GM23338 (cell line): ENCODE results near the gene TULP3. TPM values are rescaled to one million over a fixed set of nuclear protein-coding genes. Genes with fewer than 3 reads are reported as not detected.

Experiments used
- ATAC-seq: fragments of 200-7000 bp; cut with Tn5 transposase; 3 replicates; pipeline ENCODE4 v1.9.1; 2020
- DNase-seq: peaks from one replicate; pipeline ENCODE4 v3.0.0-alpha.2; 2015; ENCODE audit warnings: low spot score
- H2AFZ ChIP-seq: fragments of 200-600 bp; sonication (generic); 2 replicates; pipeline ENCODE4 v1.8.0; 2016; ENCODE audit warnings: antibody characterized with exemption, mild to moderate bottlenecking, moderate library complexity
- H3F3A ChIP-seq: fragments of 200-600 bp; sonication (generic); replicated peaks from 2 replicates; pipeline ENCODE4 v1.8.0; 2017; ENCODE audit warnings: antibody characterized with exemption, mixed run types, low read depth
- H3K27ac ChIP-seq: fragments of 200-600 bp; sonication (generic); 2 replicates; pipeline ENCODE4 v1.6.1; 2016; ENCODE audit warnings: low read depth
- H3K27me3 ChIP-seq: fragments of 200-600 bp; sonication (generic); 2 replicates; pipeline ENCODE4 v1.8.0; 2016; ENCODE audit warnings: mild to moderate bottlenecking, mixed run types, moderate library complexity; ENCODE audit not compliant: insufficient read depth
- H3K36me3 ChIP-seq: fragments of 200-600 bp; sonication (generic); 2 replicates; pipeline ENCODE4 v1.8.0; 2016; ENCODE audit warnings: mild to moderate bottlenecking; ENCODE audit not compliant: insufficient read depth
- H3K4me1 ChIP-seq: fragments of 200-600 bp; sonication (generic); 2 replicates; pipeline ENCODE4 v1.8.0; 2016; ENCODE audit warnings: mild to moderate bottlenecking, moderate library complexity; ENCODE audit not compliant: insufficient read depth
- H3K4me2 ChIP-seq: fragments of 200-600 bp; sonication (generic); 2 replicates; pipeline ENCODE4 v1.7.1; 2017; ENCODE audit warnings: mixed run types
- H3K4me3 ChIP-seq: fragments of 200-600 bp; sonication (generic); 2 replicates; pipeline ENCODE4 v1.6.1; 2016; ENCODE audit warnings: mixed run types
- H3K79me2 ChIP-seq: fragments of 200-600 bp; sonication (generic); replicated peaks from 2 replicates; pipeline ENCODE4 v1.8.0; 2017; ENCODE audit warnings: mild to moderate bottlenecking; ENCODE audit not compliant: insufficient read depth
- H3K9me2 ChIP-seq: fragments of 200-600 bp; sonication (generic); 2 replicates; pipeline ENCODE4 v1.8.0; 2017; ENCODE audit not compliant: insufficient read depth
- H4K20me1 ChIP-seq: fragments of 200-600 bp; sonication (generic); replicated peaks from 2 replicates; pipeline ENCODE4 v1.8.0; 2017; ENCODE audit warnings: mild to moderate bottlenecking; ENCODE audit not compliant: insufficient read depth
- H3K27ac Mint-ChIP-seq: 2 replicates; pipeline ENCODE4 v1.8.0; 2020; ENCODE audit warnings: inconsistent platforms, mild to moderate bottlenecking, moderate library complexity, mixed read lengths
- H3K27me3 Mint-ChIP-seq: 3 replicates; pipeline ENCODE4 v1.8.0; 2022; ENCODE audit warnings: low read depth, mild to moderate bottlenecking, moderate library complexity, mixed read lengths, inconsistent platforms; ENCODE audit not compliant: insufficient read depth, poor library complexity
- H3K36me3 Mint-ChIP-seq: 3 replicates; pipeline ENCODE4 v1.8.0; 2021; ENCODE audit warnings: low read depth, mild to moderate bottlenecking, inconsistent platforms, moderate library complexity, mixed read lengths
- H3K4me1 Mint-ChIP-seq: 3 replicates; pipeline ENCODE4 v1.8.0; 2020; ENCODE audit warnings: mild to moderate bottlenecking, inconsistent platforms, mixed read lengths
- H3K4me3 Mint-ChIP-seq: 3 replicates; pipeline ENCODE4 v1.8.0; 2021; ENCODE audit warnings: moderate library complexity, mild to moderate bottlenecking, inconsistent platforms, mixed read lengths
- H3K9me3 Mint-ChIP-seq: 3 replicates; pipeline ENCODE4 v1.8.0; 2020; ENCODE audit warnings: moderate library complexity, mild to moderate bottlenecking, inconsistent platforms, mixed read lengths
- CREB1 ChIP-seq: fragments of 250-450 bp; sonication (Bioruptor Pico); IDR thresholded peaks from 2 replicates; pipeline ENCODE4 v1.5.0; 2020; ENCODE audit warnings: low read depth, mild to moderate bottlenecking, moderate library complexity
- EZH2 ChIP-seq: fragments of 200-600 bp; sonication (generic); IDR thresholded peaks from one replicate; pipeline ENCODE4 v1.8.0; 2017; ENCODE audit warnings: antibody characterized with exemption, mild to moderate bottlenecking, low read depth; ENCODE audit not compliant: unreplicated experiment
- EZH2phosphoT487 ChIP-seq: fragments of 200-600 bp; sonication (generic); IDR thresholded peaks from one replicate; pipeline ENCODE4 v1.8.1; 2018; ENCODE audit warnings: antibody characterized with exemption; ENCODE audit not compliant: unreplicated experiment
- JUNB ChIP-seq: IDR thresholded peaks from one replicate; pipeline ENCODE4 v1.6.1; 2016; ENCODE audit warnings: antibody characterized with exemption; ENCODE audit not compliant: unreplicated experiment
- NANOG ChIP-seq: IDR thresholded peaks from 2 replicates; pipeline ENCODE4 v1.6.1; 2016; ENCODE audit warnings: antibody characterized with exemption, borderline replicate concordance
- POLR2AphosphoS5 ChIP-seq: IDR thresholded peaks from 2 replicates; pipeline ENCODE4 v1.6.1; 2016; ENCODE audit warnings: antibody characterized with exemption, low read depth
- STAT1 ChIP-seq: IDR thresholded peaks from one replicate; pipeline ENCODE4 v1.6.1; 2016; ENCODE audit warnings: antibody characterized with exemption; ENCODE audit not compliant: unreplicated experiment
- ZNF114 ChIP-seq: fragments of 250-450 bp; sonication (Bioruptor Pico); IDR thresholded peaks from 2 replicates; pipeline ENCODE4 v1.5.0; 2020; ENCODE audit warnings: mild to moderate bottlenecking, moderate library complexity
- ZNF331 ChIP-seq: fragments of 250-450 bp; sonication (Bioruptor Pico); IDR thresholded peaks from 2 replicates; pipeline ENCODE4 v1.5.0; 2020; ENCODE audit warnings: low read depth, mild to moderate bottlenecking, moderate library complexity
- polyA plus RNA-seq: library from polyadenylated mRNA; unstranded; fragments of >200 nt; fragmentation: Nextera tagmentation; extraction: Ambion mirVana; gene quantifications from 2 replicates; pipeline ENCODE4 v1.2.1, GENCODE V29; 2016
- total RNA-seq: library from RNA; depleted of rRNA; stranded (reverse); fragments of >200 nt; shearing (Covaris generic); gene quantifications from 2 replicates; pipeline ENCODE4 v1.2.3, GENCODE V29; 2014
- TF ChIP-seq, protein P1 (sequence below): fragments of 250-450 bp; sonication (Bioruptor Pico); IDR thresholded peaks from 2 replicates; pipeline ENCODE4 v1.5.0; 2020; ENCODE audit warnings: mild to moderate bottlenecking, moderate library complexity
- TF ChIP-seq, protein P2 (sequence below), 2 experiments: fragments of 200-600 bp in 1 of 2; sonication (generic) in 1 of 2; conservative IDR thresholded peaks; 2 replicates each; pipeline versions ENCODE4 v1.5.1 to v1.6.1; 2016 to 2017; ENCODE audit warnings: antibody characterized with exemption in 2 of 2, low read depth in 2 of 2, mild to moderate bottlenecking in 2 of 2, moderate library complexity in 1 of 2
- TF ChIP-seq, protein P3 (sequence below): IDR thresholded peaks from 2 replicates; pipeline ENCODE4 v1.6.1; 2016; ENCODE audit warnings: antibody characterized with exemption

Gene TULP3
- total and polyA plus RNA-seq, 2 experiments from 2014 or later: 15.1 to 18.8 TPM

DNA sequence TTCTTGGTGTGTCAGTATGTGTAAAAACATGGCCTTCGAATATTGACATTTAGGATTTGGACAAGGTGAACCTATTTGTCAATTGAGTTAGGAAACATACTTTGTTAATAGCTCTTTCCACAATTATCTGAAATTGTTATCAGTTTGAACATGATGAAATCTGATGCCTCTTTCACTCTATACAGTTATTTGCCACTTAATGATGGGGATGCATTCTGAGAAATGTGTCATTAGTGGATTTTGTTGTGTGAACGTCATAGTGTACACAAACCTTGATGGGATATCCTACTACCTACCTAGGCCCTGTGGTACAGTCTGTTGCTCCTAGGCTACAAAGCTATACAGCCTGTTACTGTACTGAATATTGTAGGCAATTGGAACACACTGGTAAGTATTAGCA lies 4.8 kb downstream of the TULP3 start (continued):
- no peak for TF ChIP-seq STAT1

DNA sequence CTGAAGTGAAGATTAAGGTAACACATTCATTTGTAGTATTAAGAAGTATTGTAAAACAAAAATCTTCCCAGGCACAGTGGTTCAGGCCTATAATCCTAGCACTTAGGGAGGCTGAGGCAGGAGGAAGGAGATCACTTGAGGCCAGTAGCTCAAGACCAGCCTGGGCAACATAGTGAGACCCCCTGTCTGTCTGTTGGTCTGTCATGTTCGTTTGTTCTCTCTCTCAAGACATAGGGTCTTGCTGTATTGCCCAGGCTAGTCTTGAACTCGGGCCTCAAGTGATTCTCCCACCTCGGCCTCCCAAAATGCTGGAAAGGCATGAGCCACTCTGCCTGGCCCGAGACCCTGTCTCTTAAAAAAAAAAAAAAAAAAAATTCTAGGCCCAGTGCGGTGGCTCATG lies 6.7 kb downstream of the TULP3 start:
- no peak for TF ChIP-seq NANOG
- TF ChIP-seq EZH2phosphoT487: no peak
- TF ChIP-seq JUNB: no peak

DNA sequence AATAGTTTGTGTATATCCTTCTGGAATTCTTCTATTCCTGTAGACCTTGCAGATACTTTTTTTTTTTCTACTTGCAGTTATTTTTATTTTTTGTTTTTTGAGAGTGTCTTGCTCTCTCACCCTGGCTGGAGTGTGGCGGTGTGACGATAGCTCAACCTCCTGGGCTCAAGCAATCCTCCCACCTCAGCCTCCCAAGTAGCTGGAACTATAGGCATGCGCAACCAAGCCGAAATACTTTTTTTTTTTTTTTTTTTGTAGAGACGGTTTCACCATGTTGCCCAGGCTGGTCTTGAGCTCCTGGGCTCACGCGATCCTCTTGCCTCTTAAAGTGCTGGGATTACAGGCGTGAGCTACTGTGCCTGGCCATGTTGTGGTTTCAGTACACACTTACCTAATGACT lies 10.0 kb downstream of the TULP3 start:
- Histone ChIP-seq H3K4me2 (0 out of 2 replicates have a peak overlapping the region, but pooled peaks have one; percentile 12), H2AFZ (no peak overlapping the region), H3K36me3 (no peaks in the 10 kb centered on the region), H3K9me2 (no peaks in the 10 kb centered on the region), H3K79me2 (peaks cover 29% of the 10 kb centered on the region), H3K27ac (peak overlapping the region; percentile 41), H3K4me1 (no peaks in the 10 kb centered on the region), H3K4me3 (no peak overlapping the region), H3K27me3 (no peaks in the 10 kb centered on the region), H4K20me1 (no peaks in the 10 kb centered on the region; the same call in 1 of the 2 replicates), H3F3A (no peaks in the 10 kb centered on the region; the same call in 1 of the 2 replicates)
- no peak overlapping the region for H3K4me3 Mint-ChIP-seq
- peaks cover 2% of the 10 kb centered on the region for H3K27me3 Mint-ChIP-seq
- ATAC-seq: peak; percentile 48
- H3K4me1 Mint-ChIP-seq: no peaks in the 10 kb centered on the region; the same call in 2 of the 3 replicates
- H3K9me3 Mint-ChIP-seq: no peaks in the 10 kb centered on the region
- no peak for DNase-seq
- no peaks in the 10 kb centered on the region for H3K36me3 Mint-ChIP-seq
- peak overlapping the region; percentile 70 for H3K27ac Mint-ChIP-seq
- TF ChIP-seq POLR2AphosphoS5: no peak
- no peak for TF ChIP-seq CREB1
- no peak for TF ChIP-seq STAT1
- TF ChIP-seq, protein P1, sequence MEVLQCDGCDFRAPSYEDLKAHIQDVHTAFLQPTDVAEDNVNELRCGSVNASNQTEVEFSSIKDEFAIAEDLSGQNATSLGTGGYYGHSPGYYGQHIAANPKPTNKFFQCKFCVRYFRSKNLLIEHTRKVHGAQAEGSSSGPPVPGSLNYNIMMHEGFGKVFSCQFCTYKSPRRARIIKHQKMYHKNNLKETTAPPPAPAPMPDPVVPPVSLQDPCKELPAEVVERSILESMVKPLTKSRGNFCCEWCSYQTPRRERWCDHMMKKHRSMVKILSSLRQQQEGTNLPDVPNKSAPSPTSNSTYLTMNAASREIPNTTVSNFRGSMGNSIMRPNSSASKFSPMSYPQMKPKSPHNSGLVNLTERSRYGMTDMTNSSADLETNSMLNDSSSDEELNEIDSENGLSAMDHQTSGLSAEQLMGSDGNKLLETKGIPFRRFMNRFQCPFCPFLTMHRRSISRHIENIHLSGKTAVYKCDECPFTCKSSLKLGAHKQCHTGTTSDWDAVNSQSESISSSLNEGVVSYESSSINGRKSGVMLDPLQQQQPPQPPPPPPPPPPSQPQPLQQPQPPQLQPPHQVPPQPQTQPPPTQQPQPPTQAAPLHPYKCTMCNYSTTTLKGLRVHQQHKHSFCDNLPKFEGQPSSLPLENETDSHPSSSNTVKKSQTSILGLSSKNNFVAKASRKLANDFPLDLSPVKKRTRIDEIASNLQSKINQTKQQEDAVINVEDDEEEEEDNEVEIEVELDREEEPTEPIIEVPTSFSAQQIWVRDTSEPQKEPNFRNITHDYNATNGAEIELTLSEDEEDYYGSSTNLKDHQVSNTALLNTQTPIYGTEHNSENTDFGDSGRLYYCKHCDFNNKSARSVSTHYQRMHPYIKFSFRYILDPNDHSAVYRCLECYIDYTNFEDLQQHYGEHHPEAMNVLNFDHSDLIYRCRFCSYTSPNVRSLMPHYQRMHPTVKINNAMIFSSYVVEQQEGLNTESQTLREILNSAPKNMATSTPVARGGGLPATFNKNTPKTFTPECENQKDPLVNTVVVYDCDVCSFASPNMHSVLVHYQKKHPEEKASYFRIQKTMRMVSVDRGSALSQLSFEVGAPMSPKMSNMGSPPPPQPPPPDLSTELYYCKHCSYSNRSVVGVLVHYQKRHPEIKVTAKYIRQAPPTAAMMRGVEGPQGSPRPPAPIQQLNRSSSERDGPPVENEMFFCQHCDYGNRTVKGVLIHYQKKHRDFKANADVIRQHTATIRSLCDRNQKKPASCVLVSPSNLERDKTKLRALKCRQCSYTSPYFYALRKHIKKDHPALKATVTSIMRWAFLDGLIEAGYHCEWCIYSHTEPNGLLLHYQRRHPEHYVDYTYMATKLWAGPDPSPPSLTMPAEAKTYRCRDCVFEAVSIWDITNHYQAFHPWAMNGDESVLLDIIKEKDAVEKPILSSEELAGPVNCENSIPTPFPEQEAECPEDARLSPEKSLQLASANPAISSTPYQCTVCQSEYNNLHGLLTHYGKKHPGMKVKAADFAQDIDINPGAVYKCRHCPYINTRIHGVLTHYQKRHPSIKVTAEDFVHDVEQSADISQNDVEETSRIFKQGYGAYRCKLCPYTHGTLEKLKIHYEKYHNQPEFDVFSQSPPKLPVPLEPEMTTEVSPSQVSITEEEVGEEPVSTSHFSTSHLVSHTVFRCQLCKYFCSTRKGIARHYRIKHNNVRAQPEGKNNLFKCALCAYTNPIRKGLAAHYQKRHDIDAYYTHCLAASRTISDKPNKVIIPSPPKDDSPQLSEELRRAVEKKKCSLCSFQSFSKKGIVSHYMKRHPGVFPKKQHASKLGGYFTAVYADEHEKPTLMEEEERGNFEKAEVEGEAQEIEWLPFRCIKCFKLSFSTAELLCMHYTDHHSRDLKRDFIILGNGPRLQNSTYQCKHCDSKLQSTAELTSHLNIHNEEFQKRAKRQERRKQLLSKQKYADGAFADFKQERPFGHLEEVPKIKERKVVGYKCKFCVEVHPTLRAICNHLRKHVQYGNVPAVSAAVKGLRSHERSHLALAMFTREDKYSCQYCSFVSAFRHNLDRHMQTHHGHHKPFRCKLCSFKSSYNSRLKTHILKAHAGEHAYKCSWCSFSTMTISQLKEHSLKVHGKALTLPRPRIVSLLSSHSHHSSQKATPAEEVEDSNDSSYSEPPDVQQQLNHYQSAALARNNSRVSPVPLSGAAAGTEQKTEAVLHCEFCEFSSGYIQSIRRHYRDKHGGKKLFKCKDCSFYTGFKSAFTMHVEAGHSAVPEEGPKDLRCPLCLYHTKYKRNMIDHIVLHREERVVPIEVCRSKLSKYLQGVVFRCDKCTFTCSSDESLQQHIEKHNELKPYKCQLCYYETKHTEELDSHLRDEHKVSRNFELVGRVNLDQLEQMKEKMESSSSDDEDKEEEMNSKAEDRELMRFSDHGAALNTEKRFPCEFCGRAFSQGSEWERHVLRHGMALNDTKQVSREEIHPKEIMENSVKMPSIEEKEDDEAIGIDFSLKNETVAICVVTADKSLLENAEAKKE (CRISPR knock-in tag): no peak
- no peak for TF ChIP-seq ZNF114 (CRISPR knock-in tag)
- no peak for TF ChIP-seq ZNF331
- TF ChIP-seq EZH2phosphoT487: no peak
- no peak for TF ChIP-seq JUNB
- no peak for TF ChIP-seq EZH2
- TF ChIP-seq, protein P2, sequence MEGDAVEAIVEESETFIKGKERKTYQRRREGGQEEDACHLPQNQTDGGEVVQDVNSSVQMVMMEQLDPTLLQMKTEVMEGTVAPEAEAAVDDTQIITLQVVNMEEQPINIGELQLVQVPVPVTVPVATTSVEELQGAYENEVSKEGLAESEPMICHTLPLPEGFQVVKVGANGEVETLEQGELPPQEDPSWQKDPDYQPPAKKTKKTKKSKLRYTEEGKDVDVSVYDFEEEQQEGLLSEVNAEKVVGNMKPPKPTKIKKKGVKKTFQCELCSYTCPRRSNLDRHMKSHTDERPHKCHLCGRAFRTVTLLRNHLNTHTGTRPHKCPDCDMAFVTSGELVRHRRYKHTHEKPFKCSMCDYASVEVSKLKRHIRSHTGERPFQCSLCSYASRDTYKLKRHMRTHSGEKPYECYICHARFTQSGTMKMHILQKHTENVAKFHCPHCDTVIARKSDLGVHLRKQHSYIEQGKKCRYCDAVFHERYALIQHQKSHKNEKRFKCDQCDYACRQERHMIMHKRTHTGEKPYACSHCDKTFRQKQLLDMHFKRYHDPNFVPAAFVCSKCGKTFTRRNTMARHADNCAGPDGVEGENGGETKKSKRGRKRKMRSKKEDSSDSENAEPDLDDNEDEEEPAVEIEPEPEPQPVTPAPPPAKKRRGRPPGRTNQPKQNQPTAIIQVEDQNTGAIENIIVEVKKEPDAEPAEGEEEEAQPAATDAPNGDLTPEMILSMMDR (conservative IDR thresholded peaks at IDR 0.05; ENCODE audit: low read depth in 2 of 2): no peak
- TF ChIP-seq, protein P3, sequence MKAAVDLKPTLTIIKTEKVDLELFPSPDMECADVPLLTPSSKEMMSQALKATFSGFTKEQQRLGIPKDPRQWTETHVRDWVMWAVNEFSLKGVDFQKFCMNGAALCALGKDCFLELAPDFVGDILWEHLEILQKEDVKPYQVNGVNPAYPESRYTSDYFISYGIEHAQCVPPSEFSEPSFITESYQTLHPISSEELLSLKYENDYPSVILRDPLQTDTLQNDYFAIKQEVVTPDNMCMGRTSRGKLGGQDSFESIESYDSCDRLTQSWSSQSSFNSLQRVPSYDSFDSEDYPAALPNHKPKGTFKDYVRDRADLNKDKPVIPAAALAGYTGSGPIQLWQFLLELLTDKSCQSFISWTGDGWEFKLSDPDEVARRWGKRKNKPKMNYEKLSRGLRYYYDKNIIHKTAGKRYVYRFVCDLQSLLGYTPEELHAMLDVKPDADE: no peak
- TF ChIP-seq NANOG: no peak

More for the DNA sequence above, 6.7 kb downstream of the TULP3 start:
- Mint-ChIP-seq H3K36me3 (no peaks in the 10 kb centered on the region), H3K27ac (no peak overlapping the region), H3K4me1 (no peaks in the 10 kb centered on the region; the same call in 2 of the 3 replicates), H3K9me3 (no peaks in the 10 kb centered on the region), H3K4me3 (no peak overlapping the region), H3K27me3 (peaks cover 2% of the 10 kb centered on the region)
- H3K4me1 ChIP-seq: no peaks in the 10 kb centered on the region; the same call in 1 of the 2 replicates
- H3K36me3 ChIP-seq: no peaks in the 10 kb centered on the region
- no peak overlapping the region for H2AFZ ChIP-seq
- no peaks in the 10 kb centered on the region for H3K9me2 ChIP-seq
- no peak overlapping the region for H3K4me3 ChIP-seq
- H3K27ac ChIP-seq: no peak overlapping the region
- no peak overlapping the region for H3K4me2 ChIP-seq
- H3K79me2 ChIP-seq: peaks cover 34% of the 10 kb centered on the region
- no peaks in the 10 kb centered on the region for H3F3A ChIP-seq
- ATAC-seq (no peak), DNase-seq (no peak)
- H3K27me3 ChIP-seq: no peaks in the 10 kb centered on the region
- H4K20me1 ChIP-seq: no peaks in the 10 kb centered on the region; the same call in 1 of the 2 replicates
